HG03025 (cell line): Measurements from ENCODE around the gene RMND5B.
"Not testable (repeated sequence)": the region's sequence is repeated elsewhere in the genome, so short reads cannot be mapped to it uniquely, and the experiment has no call there.

Experiments
- ATAC-seq: cut with Tn5 transposase; IDR thresholded peaks from one replicate; pipeline ENCODE4 v1.9.1; 2021; ENCODE audit warnings: mild to moderate bottlenecking, moderate library complexity; ENCODE audit not compliant: unreplicated experiment, low FRiP score

Gene RMND5B, protein sequence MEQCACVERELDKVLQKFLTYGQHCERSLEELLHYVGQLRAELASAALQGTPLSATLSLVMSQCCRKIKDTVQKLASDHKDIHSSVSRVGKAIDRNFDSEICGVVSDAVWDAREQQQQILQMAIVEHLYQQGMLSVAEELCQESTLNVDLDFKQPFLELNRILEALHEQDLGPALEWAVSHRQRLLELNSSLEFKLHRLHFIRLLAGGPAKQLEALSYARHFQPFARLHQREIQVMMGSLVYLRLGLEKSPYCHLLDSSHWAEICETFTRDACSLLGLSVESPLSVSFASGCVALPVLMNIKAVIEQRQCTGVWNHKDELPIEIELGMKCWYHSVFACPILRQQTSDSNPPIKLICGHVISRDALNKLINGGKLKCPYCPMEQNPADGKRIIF

DNA sequence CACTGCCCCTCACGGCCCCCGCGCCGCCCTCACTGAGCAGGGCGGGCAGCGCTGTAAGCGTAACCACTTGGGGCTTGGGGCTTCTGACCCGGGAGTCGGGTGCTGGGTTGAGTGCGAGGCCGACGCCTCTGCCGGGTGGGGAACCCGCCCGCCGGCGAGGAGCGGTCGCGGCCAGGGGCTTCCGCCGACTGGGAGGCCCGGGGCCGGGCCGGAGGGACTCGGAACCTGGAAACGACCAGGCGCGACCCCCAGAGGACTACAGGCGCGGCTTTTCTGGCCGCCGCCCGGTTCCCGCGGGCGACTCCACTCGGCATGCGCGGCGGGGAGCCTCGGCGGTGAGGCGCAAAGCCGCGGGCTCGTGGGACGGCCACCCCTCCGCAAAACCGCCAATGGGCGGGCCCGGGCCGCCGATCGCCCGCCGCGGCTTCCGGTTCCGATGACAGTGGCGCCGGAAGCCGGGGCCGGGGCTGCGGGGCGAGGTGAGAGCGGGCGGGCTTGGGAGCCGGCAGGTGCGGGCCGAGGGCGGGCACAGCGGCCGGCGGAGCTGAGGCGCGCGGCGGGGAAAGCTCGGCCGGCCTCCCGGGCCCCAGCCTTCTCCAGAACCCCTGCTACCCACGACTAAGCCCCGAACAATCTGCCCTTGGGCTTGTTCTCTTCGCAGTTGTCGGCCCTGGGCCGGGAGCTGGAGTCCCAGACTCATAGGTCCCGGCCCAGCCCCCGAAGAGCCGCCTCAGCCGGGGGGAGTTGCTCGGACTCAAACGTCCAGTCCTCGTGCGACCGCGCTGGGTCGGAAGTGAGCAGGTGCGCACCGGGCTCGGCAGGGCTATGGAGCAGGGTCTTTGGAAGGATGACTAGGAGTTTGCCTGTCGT is at the start of gene RMND5B:
Gene RMND5B, plus strand, starts transcription at position 439 of the 870 bp plus-strand sequence. CDS start 7,106 bp downstream, outside the sequence.
- ATAC-seq, result peak; percentile 84

DNA sequence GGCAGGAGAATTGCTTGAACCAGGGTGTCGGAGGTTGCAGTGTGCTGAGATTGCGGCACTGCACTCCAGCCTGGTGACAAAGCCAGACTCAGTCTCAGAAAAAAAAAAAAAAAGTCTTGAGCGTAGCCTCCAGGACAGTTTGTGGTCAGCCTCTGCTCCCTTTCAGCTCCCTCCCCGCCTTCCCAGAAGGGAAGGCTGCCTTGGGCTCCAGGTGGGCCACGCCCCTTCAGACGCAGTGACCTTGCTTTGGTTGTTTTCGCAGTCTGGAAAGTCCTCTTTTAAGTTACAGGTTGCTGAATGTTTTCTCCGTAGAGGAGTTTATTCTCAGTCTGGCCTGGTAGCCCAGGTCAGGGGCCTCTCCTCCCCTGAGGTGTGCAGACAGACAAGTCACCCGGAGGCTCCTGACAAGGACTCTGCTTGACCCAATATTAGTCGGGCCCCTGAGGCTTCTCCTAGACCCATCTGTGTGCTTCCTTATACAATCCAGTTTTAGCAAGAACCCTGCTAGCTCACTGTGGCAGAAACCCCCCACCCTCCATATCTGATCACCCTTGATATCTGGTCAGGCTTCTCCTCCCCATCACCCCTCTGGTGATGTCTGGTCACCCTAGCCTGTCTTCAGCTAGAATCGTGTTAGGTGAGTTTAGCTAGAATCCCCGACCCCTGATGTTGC is 49.1 kb upstream of the RMND5B start:
- no peak for ATAC-seq

DNA sequence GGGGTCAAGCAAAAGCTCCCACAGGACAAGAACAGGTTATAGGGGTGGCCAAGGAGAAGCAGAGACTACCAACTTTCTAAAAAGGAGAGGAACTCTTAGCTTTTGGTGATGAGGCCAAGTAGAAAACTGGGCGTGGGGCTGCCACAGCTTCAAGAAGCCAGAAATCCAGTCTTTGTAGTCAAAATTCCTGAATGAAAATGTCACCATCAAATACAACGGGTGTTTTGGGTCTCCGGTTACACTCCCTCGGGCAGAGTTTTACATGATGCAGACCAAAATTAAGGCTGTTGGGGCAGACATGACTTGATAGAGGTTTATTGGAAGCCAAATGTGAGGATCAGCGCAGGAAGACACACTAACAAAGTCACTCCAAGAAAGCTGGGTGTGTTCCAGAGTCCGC is 46.9 kb upstream of the RMND5B start:
- ATAC-seq, result no peak

DNA sequence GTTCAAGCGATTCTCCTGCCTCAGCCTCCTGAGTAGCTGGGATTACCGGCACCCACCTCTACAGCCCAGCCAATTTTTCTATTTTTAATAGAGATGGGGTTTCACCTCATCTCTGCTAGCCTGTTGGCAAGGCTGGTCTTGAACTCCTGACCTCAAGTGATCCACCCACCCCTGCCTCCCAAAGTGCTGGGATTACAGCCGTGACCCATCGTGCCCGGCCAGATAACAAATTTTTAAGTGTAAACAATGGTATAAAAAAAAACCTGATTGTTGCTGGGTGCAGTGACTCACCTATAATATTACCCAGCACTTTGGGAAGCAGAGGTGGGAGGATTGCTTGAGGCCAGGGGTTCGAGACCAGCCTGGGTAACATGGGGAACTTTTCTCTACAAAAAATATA is 45.5 kb upstream of the RMND5B start:
- ATAC-seq, result no peak

DNA sequence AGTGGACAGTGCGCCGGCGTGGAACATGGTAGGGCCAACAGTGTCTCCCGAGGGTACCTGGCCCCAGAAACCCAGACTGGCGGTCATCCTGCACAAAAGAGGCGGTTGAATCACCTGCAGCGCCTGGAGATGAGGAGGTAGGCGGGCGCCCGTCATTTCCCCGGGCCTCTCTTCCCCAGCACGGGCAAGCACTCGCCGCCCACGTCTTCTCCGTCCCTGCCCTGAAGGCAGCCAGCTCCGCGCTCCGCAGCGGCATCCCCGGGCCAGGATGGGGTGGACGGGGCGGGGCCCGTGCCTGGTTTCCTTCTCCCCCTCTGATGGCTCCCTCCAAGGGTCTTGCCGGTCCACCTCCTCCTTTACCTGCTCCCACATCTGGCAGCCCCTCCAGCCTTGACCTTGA is 44.5 kb upstream of the RMND5B start:
- ATAC-seq, result no peak

DNA sequence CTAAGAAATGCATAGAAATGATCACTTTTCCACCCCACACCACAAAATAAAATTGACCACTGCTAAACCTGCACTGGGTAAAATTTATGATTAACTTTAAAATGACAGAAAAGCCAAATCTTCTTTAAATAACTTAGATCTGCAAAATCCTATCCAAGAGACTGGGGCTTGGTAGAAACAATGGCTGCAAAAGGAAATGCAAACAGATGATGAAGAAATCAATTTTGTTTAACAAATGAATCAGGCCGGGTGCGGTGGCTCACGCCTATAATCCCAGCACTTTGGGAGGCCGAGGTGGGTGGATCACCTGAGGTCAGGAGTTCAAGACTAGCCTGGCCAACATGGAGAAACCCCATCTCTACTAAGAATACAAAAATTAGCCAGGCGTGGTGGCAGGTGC is 43.6 kb upstream of the RMND5B start:
- not testable (repeated sequence) for ATAC-seq

DNA sequence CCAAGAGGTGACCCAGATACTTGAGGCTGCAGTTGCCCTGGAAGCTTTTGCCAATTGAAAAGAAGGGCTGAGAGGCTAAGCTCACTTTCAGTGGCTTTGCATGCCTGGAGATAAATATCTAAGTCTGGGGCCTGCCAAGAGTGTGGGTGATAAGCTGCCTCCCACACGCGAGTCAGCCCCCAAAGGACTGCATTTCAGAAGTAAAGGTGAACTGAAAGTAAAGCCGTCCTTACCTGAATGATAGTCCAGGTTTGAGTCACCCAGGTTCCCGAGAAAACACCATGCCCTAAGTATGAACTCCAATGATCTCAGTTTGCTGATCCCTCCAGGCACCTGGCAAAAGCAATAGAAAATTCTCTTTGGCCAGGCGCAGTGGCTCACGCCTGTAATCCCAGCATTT is 40.0 kb upstream of the RMND5B start:
- no peak for ATAC-seq

DNA sequence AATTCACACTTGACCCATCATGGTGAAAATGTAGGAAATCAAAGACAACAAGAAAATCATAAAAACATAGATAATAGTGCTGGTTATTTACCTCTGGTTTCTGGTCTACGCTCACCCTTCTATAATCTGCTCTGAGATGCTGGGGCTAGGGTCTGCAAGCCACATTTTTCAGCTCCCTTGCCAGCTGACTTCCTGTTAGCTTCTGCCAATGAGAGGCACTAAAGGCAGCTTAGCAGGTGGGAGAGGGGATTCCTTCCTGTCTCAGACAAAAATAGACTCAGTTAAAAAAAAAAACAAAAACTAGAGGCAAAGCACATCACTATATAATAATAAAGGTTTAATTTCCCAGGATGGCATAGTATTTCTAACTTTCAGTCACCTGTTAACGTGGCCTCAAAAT is 37.7 kb upstream of the RMND5B start:
- no peak for ATAC-seq

DNA sequence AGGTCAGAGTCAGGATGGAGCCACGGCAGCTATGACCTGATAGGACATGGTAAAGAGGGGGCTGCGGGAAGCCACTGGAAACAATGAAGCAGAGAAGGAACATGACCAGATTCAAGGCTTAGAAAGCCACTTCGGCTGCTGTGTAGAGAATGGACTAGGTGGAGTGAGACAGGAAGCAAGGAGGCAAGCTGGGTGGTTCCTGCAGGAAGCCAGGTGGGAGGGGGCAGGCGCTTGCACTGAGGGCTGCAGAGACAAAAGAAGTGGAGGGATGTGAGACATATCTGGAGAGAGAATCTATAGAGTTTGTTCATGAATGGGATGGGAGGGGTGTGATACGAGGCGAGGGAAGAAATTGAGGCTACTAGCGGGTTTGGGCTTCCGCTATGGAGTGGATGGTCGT is 36.5 kb upstream of the RMND5B start:
- ATAC-seq, result no peak

DNA sequence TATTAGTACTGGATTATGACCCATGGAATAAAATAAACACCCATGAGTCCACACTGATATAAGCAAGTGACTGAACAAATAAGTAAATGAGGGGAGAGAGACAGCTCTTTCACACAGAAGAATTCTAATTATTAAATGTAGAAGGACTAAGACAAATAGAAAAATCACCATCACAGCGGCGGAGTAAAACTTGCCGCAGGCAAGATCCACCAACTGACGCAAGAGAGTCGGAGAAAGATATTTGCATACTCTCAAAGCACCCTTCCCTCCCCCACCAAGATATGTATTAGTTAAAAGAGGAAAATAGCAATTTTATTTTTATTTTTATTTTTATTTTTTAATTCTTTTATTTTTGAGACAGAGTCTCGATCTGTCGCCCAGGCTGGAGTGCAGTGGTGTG is 32.1 kb upstream of the RMND5B start:
- no peak for ATAC-seq

DNA sequence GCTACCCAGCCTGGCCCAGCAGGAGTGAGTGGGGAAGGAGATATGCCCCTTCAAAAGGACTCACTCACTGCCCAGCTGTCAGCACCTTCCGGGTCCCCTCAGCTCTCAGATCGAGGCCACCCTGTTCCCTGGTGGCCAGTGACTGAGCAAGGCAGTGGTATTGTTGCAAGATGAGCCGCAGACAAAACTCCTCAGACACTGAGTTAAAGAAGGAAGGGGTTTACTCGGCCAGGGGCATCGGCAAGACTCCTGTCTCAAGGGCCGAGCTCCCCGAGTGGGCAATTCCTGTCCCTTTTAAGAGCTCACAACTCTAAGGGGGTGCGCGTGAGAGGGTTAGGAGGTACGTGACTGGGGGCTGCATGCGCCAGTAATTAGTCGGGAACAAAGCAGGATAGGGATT is 27.2 kb upstream of the RMND5B start:
- ATAC-seq, result no peak

DNA sequence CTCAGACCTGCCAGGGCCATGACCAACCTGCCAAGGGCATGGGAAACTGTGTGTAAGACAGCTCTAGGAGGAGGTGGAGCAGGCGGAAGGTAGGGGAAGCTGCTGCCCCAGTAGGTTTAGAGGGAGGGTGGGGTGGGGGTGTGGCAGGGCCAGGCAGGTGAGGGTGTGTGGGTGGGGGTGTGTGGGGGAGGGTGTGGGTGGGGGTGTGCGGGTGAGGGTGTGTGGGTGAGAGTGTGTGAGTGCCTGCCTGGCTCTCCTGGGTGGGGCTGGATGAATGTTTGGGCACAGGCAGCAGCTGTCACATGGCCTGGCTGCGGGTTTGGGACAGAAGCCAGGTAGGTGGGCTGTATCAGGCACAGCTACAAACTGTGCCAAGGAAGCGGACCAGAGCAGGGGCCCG is 26.3 kb upstream of the RMND5B start:
- ATAC-seq, result no peak

DNA sequence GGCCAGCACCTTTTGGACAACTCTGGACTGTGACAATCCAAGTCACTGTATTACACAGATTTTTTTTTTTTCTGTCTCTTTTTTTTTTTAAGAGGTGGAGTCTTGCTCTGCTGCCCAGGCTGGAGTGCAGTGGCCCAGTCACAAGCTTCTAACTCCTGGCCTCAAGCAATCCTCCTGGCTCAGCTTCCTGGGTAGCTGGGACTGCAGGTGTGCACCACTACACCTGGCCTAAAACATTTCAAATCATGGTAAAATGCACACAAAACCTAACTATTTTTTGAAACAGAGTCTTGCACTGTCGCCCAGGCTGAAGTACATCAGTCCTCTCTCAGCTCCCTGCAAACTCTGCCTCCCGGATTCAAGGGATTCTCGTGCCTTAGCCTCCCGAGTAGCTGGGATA is 24.7 kb upstream of the RMND5B start:
- ATAC-seq, result no peak

DNA sequence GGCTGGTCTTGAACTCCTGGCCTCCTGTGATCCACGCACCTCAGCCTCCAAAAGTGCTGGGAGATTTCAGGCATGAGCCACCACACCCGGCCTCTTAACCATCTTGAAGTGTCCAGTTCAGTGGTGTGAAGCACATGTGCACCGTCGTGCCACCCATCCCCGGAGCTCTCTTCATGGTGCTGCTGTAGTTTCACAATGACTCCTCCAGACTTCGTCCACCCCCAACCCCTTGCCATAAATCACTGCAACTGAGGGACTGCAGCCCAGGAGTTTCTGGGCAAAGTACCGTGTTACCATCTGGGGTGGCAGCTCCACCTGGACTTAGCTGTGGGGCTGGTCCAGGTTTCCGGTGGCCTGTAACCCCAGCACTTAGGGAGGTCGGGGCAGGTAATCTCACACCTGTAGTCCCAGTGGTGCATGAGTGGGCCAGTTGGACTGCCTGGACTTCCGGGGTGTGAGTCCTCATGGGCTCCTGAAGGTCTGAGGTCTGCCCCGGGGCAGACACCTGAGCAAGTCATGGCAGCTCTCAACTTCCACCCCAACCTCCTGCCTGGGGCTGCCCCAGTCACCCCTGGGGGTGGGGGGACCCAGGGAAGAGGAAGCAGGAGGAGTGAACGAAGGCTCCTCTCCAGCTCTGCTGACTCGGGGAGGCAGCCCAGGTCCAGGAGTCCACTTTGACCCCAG is 24.1 kb upstream of the RMND5B start:
- ATAC-seq, result no peak

DNA sequence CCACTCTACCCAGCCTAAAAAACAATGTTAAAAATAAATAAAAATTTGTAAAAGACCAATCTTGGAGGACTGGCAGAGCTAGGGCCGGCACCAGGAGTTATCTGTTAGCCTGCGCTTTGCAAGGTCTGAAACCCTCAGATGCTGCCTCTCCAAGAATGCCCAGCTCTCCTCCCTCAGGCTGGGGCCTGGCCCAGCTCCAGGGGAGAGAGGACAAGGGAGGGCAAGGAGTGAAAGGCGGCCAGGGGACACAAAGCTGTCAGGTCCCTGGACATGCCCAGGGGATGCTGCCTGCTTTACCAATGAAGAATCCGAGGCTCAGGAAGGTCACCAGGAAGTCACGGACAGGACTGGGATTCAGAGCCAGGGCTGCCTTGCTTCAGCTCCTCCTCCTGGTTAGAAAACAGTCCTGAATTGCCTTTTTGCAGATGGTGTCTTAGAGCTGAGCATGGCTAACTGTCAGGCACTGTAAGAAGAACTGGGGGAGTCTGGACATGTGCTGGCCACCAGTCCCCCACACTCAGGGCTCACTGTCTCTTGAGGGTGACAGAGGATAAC is 23.0 kb upstream of the RMND5B start:
- ATAC-seq, result no peak

DNA sequence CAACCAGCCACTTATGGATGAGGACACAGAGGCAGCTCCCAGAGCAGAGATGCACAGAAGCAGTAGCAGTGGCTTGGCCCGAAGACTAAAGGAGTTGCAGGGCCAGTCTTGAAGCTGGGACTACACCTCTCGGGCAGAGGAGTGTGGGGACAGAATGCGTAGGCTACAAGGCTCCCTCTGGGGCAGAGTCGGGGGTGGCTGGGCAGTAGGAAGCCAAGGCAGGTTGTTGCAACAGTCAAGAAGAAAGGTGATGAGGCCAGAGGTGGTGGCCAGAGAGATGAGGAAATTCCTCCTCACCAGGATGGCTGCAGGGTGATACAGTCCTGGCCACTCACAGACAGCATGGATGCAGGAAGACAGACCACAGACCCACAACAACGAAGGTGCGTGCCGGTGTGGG is 22.4 kb upstream of the RMND5B start:
- no peak for ATAC-seq

DNA sequence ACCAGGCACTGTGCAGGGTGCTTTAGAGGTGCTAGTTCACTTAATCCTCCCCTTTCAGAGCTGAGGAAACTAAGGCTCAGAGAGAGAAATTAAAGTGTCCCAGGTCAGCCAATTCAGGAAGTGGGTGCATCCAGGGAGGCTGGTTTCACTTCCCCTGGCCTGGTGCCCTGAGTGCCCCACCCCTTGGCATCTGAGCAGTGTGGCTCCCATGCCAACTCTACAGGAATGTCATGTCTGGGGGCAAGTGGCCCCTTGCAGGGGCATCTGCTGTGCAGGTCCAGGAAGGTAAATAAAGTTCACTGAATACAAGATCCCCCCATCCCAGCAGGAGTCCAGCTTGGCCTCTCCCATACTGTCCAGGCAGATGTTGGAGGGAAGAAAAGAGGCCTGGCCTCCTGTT is 21.8 kb upstream of the RMND5B start:
- ATAC-seq, result no peak

DNA sequence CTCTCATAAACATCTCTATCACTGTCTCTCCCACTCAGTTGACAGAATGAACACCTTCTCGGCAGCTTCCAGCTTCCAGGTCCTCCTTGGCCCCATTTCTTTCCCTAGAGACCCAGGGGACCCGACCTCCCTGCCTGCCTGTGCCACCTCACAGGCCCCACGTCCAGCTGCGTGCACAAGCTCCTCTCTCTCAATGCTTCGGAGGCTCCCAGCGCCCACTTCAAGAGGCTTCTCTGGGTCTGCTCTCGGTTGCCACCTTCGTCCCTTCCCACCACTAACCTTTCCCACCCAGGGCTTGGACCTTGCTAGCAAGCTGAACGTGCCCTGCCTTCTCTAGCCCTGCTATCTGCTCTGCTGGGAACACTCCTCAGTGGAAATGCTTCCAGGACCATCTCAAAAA is 20.3 kb upstream of the RMND5B start:
- no peak for ATAC-seq

DNA sequence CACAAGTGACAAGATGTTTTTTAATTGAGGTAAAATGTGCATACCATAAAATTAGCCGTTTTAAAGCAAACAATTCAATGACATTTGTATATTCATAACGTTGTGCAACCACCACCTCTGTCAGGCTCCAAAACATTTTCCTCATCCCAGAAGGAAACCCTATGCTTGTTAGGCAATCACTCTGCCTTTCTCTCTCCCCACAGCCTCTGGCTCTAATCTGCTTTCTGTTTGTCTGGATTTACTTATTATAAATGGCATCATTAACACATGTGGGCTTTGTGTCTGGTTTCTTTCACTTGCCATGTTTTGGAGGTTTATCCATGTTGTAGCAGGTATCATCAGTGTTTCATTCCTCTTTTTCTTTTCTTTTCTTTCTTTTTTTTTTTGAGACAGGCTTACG is 18.9 kb upstream of the RMND5B start:
- no peak for ATAC-seq

DNA sequence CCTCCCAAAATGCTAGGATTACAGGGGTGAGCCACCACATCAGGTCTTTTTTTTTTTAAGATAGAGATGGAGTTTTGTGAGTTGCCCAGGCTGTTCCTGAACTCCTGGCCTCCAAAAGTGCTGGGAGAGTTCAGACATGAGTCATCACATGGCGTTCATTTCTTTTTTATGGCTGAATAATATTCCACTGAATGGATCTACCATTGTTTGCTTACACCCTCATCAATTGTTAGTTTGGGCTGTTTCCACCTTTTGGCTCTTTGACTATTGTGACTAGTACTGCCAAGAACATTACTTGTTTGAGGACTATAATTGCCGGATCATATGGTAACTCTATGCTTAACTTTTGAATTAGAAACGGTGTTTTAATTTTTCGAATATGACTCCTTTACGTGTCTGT is 18.3 kb upstream of the RMND5B start:
- no peak for ATAC-seq
